ENCODE data around the gene TAP1.

Gene TAP1

GRCh38 chr6:32840604-32841246 lies 12.8 kb downstream of the TAP1 start:
- DNase-seq (ENCODE audit: insufficient read length, low spot score) (no peak), FAIRE-seq (no peak)
- TF ChIP-seq POLR2A (IDR thresholded peaks at IDR 0.05; ENCODE audit: low read depth, low read length): no peak

GRCh38 chr6:32839356-32839755 lies 14.1 kb downstream of the TAP1 start:
- no peak for TF ChIP-seq POLR2A (IDR thresholded peaks at IDR 0.05; ENCODE audit: low read depth, low read length)
- no peak for FAIRE-seq
- DNase-seq (ENCODE audit: insufficient read length, low spot score): no peak

GRCh38 chr6:32838114-32838958 lies 15.2 kb downstream of the TAP1 start, which contains the start of gene TAP2:
Gene TAP2 (minus strand): TSS chr6:32838739. CDS start chr6:32838233, 506 bp downstream.
- FAIRE-seq: peak; percentile 64
- peak; percentile 55; the same call in 1 of the 2 replicates for TF ChIP-seq POLR2A (IDR thresholded peaks at IDR 0.05; ENCODE audit: low read depth, low read length)
- DNase-seq (ENCODE audit: insufficient read length, low spot score): peak; percentile 83

- no peak; the same call in 1 of the 2 replicates for TF ChIP-seq POLR2A (IDR thresholded peaks at IDR 0.05; ENCODE audit: low read depth, low read length)
- FAIRE-seq (peak; percentile 27), DNase-seq (ENCODE audit: insufficient read length, low spot score) (peak; percentile 23)
These were observed 15.8 kb downstream of the TAP1 start for GRCh38 chr6:32837651-32838113.

GRCh38 chr6:32836873-32837272 lies 16.6 kb downstream of the TAP1 start:
- DNase-seq (ENCODE audit: insufficient read length, low spot score) (no peak), FAIRE-seq (no peak)
- TF ChIP-seq POLR2A (IDR thresholded peaks at IDR 0.05; ENCODE audit: low read depth, low read length): no peak

- TF ChIP-seq POLR2A (IDR thresholded peaks at IDR 0.05; ENCODE audit: low read depth, low read length): no peak
- no peak for FAIRE-seq
These were observed 18.2 kb downstream of the TAP1 start for GRCh38 chr6:32835167-32835893.

GRCh38 chr6:32833664-32834063 lies 19.8 kb downstream of the TAP1 start:
- no peak for TF ChIP-seq POLR2A (IDR thresholded peaks at IDR 0.05; ENCODE audit: low read depth, low read length)
- DNase-seq (ENCODE audit: insufficient read length, low spot score): no peak
- FAIRE-seq: no peak

More at GRCh38 chr6:32835167-32835893, 18.2 kb downstream of the TAP1 start:
- DNase-seq (ENCODE audit: insufficient read length, low spot score): no peak

GRCh38 chr6:32832535-32832934 lies 21.0 kb downstream of the TAP1 start:
- TF ChIP-seq POLR2A (IDR thresholded peaks at IDR 0.05; ENCODE audit: low read depth, low read length): no peak
- DNase-seq (ENCODE audit: insufficient read length, low spot score) (no peak), FAIRE-seq (no peak)

GRCh38 chr6:32830936-32831335 lies 22.6 kb downstream of the TAP1 start:
- no peak for FAIRE-seq
- TF ChIP-seq POLR2A (IDR thresholded peaks at IDR 0.05; ENCODE audit: low read depth, low read length): no peak
- no peak for DNase-seq (ENCODE audit: insufficient read length, low spot score)

GRCh38 chr6:32830017-32830416 lies 23.5 kb downstream of the TAP1 start:
- TF ChIP-seq POLR2A (IDR thresholded peaks at IDR 0.05; ENCODE audit: low read depth, low read length): no peak
- DNase-seq (ENCODE audit: insufficient read length, low spot score) (no peak), FAIRE-seq (no peak)

GRCh38 chr6:32829495-32829894 lies 24.0 kb downstream of the TAP1 start:
- no peak for TF ChIP-seq POLR2A (IDR thresholded peaks at IDR 0.05; ENCODE audit: low read depth, low read length)
- DNase-seq (ENCODE audit: insufficient read length, low spot score) (no peak), FAIRE-seq (no peak)

- no peak for FAIRE-seq
- TF ChIP-seq POLR2A (IDR thresholded peaks at IDR 0.05; ENCODE audit: low read depth, low read length): no peak
- DNase-seq (ENCODE audit: insufficient read length, low spot score): no peak
These were observed 26.5 kb downstream of the TAP1 start for GRCh38 chr6:32827025-32827424.

- TF ChIP-seq POLR2A (IDR thresholded peaks at IDR 0.05; ENCODE audit: low read depth, low read length): no peak
- FAIRE-seq (no peak), DNase-seq (ENCODE audit: insufficient read length, low spot score) (no peak)
These were observed 27.5 kb downstream of the TAP1 start for GRCh38 chr6:32825966-32826365.

- FAIRE-seq (peak; percentile 71), DNase-seq (ENCODE audit: insufficient read length, low spot score) (no peak)
- TF ChIP-seq POLR2A (IDR thresholded peaks at IDR 0.05; ENCODE audit: low read depth, low read length): no peak
These were observed 33.8 kb downstream of the TAP1 start for GRCh38 chr6:32819729-32820128.
